A549 (cell line): ENCODE results near the gene RAD51B. TPM values are rescaled to one million over a fixed set of nuclear protein-coding genes. Genes with fewer than 3 reads are reported as not detected.
"Not testable (repeated sequence)": the region's sequence is repeated elsewhere in the genome, so short reads cannot be mapped to it uniquely, and the experiment has no call there.

Experiments
- ATAC-seq, 2 experiments: fragments of 200-7000 bp in 1 of 2; fragments of >200 bp in 1 of 2; cut with Nextera tagmentation in 1 of 2; cut with Tn5 transposase in 1 of 2; 3 replicates each; pipeline versions ENCODE4 v1.8.0 to v1.9.1; 2018 to 2020; ENCODE audit warnings: mild to moderate bottlenecking in 1 of 2, moderate library complexity in 1 of 2
- CTCF ChIA-PET: fragments of 300-600 bp; sonication (Branson Sonifier 250); formaldehyde crosslinking; extraction: SDS; loops from one replicate; lab custom pipeline; 2021; ENCODE audit warnings: antibody characterized with exemption, inconsistent platforms; lab: Yijun Ruan, JAX
- POLR2A ChIA-PET: fragments of 350-600 bp; formaldehyde crosslinking; extraction: SDS; loops from one replicate; lab custom pipeline; 2021; ENCODE audit warnings: antibody characterized with exemption, inconsistent platforms; lab: Yijun Ruan, JAX
- DNase-seq, 2 experiments: peaks; one replicate each; pipeline versions ENCODE4 v3.0.0 to v3.0.0-alpha.2; 2011 to 2016; ENCODE audit warnings: low read depth in 1 of 2, low spot score in 1 of 2
- FAIRE-seq: peaks from 2 replicates; lab custom pipeline; 2011; peaks lifted over from hg19 to GRCh38; lab: Jason Lieb, UNC
- H3K27ac ChIP-seq, 2 experiments: fragments of >200 bp; sonication (Bioruptor Twin); formaldehyde crosslinking; 3 replicates each; pipeline ENCODE4 v1.5.1; 2016 to 2017
- H3K4me1 ChIP-seq: fragments of >200 bp; sonication (Bioruptor Twin); formaldehyde crosslinking; 3 replicates; pipeline ENCODE4 v1.6.1; 2016
- H3K4me2 ChIP-seq: fragments of >200 bp; sonication (Bioruptor Twin); formaldehyde crosslinking; 3 replicates; pipeline ENCODE4 v1.6.1; 2016
- H3K4me3 ChIP-seq: fragments of >200 bp; sonication (Bioruptor Twin); formaldehyde crosslinking; 3 replicates; pipeline ENCODE4 v1.5.1; 2016
- H3K9me3 ChIP-seq: fragments of >200 bp; sonication (Bioruptor Twin); formaldehyde crosslinking; 3 replicates; pipeline ENCODE4 v1.6.1; 2016
- ATOH8 ChIP-seq: fragments of 250-450 bp; sonication (Bioruptor Pico); IDR thresholded peaks from 2 replicates; pipeline ENCODE4 v1.5.0; 2020; ENCODE audit warnings: low read depth, mild to moderate bottlenecking, moderate library complexity
- CBX8 ChIP-seq: fragments of 200-600 bp; sonication (generic); IDR thresholded peaks from 2 replicates; pipeline ENCODE4 v1.6.1; 2016
- CHD2 ChIP-seq: fragments of 150-350 bp; IDR thresholded peaks from 2 replicates; pipeline ENCODE4 v1.6.1; 2014; ENCODE audit warnings: low read length; ENCODE audit not compliant: partially characterized antibody
- CHD4 ChIP-seq: fragments of 200-600 bp; sonication (generic); IDR thresholded peaks from 2 replicates; pipeline ENCODE4 v1.6.1; 2016; ENCODE audit warnings: antibody characterized with exemption, mild to moderate bottlenecking, borderline replicate concordance
- CTCF ChIP-seq: fragments of >200 bp; sonication (Bioruptor Twin); formaldehyde crosslinking; IDR thresholded peaks from 3 replicates; pipeline ENCODE4 v1.5.1; 2016
- EHF ChIP-seq: fragments of 250-450 bp; sonication (Bioruptor Pico); IDR thresholded peaks from 2 replicates; pipeline ENCODE4 v1.5.0; 2020; ENCODE audit warnings: mild to moderate bottlenecking
- FOXS1 ChIP-seq: fragments of 250-450 bp; sonication (Bioruptor Pico); IDR thresholded peaks from 2 replicates; pipeline ENCODE4 v1.5.0; 2020; ENCODE audit warnings: mild to moderate bottlenecking, moderate library complexity
- HDAC2 ChIP-seq: fragments of 200-600 bp; sonication (generic); IDR thresholded peaks from 2 replicates; pipeline ENCODE4 v1.6.1; 2016
- HOXB13 ChIP-seq: fragments of 250-450 bp; sonication (Bioruptor Pico); IDR thresholded peaks from 2 replicates; pipeline ENCODE4 v1.5.0; 2020; ENCODE audit warnings: low read depth, mild to moderate bottlenecking, moderate library complexity
- HOXB5 ChIP-seq: fragments of 250-450 bp; sonication (Bioruptor Pico); IDR thresholded peaks from 2 replicates; pipeline ENCODE4 v1.5.0; 2020; ENCODE audit warnings: mild to moderate bottlenecking, moderate library complexity
- JUN ChIP-seq, 2 experiments: fragments of >200 bp; sonication (Bioruptor Twin); formaldehyde crosslinking; IDR thresholded peaks; 2 replicates in 1 of 2; 3 replicates in 1 of 2; pipeline ENCODE4 v1.6.1; 2016 to 2017
- KDM1A ChIP-seq: fragments of 200-600 bp; sonication (generic); IDR thresholded peaks from 2 replicates; pipeline ENCODE4 v1.6.1; 2016; ENCODE audit warnings: low read depth, mild to moderate bottlenecking
- KDM5A ChIP-seq: fragments of 200-600 bp; sonication (generic); IDR thresholded peaks from 2 replicates; pipeline ENCODE4 v1.6.1; 2016; ENCODE audit warnings: antibody characterized with exemption, mild to moderate bottlenecking
- MAFK ChIP-seq: fragments of 450-650 bp; IDR thresholded peaks from 2 replicates; pipeline ENCODE4 v1.6.1; 2014; ENCODE audit not compliant: partially characterized antibody
- MAX ChIP-seq: IDR thresholded peaks from 2 replicates; pipeline ENCODE4 v1.6.1; 2012
- MYC ChIP-seq: IDR thresholded peaks from 2 replicates; pipeline ENCODE4 v1.6.1; 2012; ENCODE audit warnings: mild to moderate bottlenecking, inconsistent platforms, low read length, improper control_type of control experiment, borderline replicate concordance
- NPAS2 ChIP-seq: fragments of 250-450 bp; sonication (Bioruptor Pico); IDR thresholded peaks from 2 replicates; pipeline ENCODE4 v1.8.0; 2022; ENCODE audit warnings: mild to moderate bottlenecking, moderate library complexity, borderline replicate concordance
- PBX3 ChIP-seq: IDR thresholded peaks from 2 replicates; pipeline ENCODE4 v1.6.1; 2012
- RCOR1 ChIP-seq: fragments of 150-350 bp; IDR thresholded peaks from 2 replicates; pipeline ENCODE4 v1.6.1; 2014; ENCODE audit warnings: antibody characterized with exemption, low read length, low read depth
- REST ChIP-seq: fragments of 200-600 bp; sonication (generic); IDR thresholded peaks from 2 replicates; pipeline ENCODE4 v1.6.1; 2016; ENCODE audit warnings: antibody characterized with exemption, mild to moderate bottlenecking, moderate library complexity
- RNF2 ChIP-seq: fragments of 200-600 bp; sonication (generic); IDR thresholded peaks from 2 replicates; pipeline ENCODE4 v1.6.1; 2016; ENCODE audit warnings: low read depth, mild to moderate bottlenecking, antibody characterized with exemption, moderate library complexity, borderline replicate concordance
- SREBF2 ChIP-seq: fragments of 450-650 bp; IDR thresholded peaks from 2 replicates; pipeline ENCODE4 v1.6.1; 2014; ENCODE audit warnings: mild to moderate bottlenecking, moderate library complexity
- TP53 ChIP-seq: fragments of 250-450 bp; sonication (Bioruptor Pico); IDR thresholded peaks from 2 replicates; pipeline ENCODE4 v1.5.0; 2021; ENCODE audit warnings: mild to moderate bottlenecking, moderate library complexity
- WGBS: methylation state at CpG from one replicate; pipeline ENCODE4 v1.1.6; 2017; ENCODE audit errors: missing lambda C conversion rate; 5-methylcytosine and 5-hydroxymethylcytosine counted together
- polyA plus RNA-seq, 4 experiments: library from polyadenylated mRNA; depleted of rRNA in 3 of 4; stranded (reverse); fragments of >200 nt; fragmentation: RNase III in 1 of 4; extraction: RNeasy Plus Mini Kit Qiagen cat#74134 plus additional on column Dnase treatment in 1 of 4; gene quantifications; 2 replicates in 3 of 4; 3 replicates in 1 of 4; pipeline ENCODE4 v1.2.3, GENCODE V29; 2011 to 2017

RAD51B gene
- polyA plus RNA-seq, 2 of the 4 experiments (the other 2 are of a cell fraction), result 7.2 to 10.8 TPM

- DNase-seq (no peak), ATAC-seq (no peak), FAIRE-seq (no peak)
- H3K4me2 ChIP-seq, result no peak overlapping the region
- CTCF ChIA-PET, result interaction anchor here (1.2 to 1.6 kb wide), 2 partner anchors 10 to 12 kb away, joined by 4 to 7 read pairs; no protein-coding TSS in a partner anchor
- 73% methylated on average over 1 of the region's 1 CpG for WGBS
- POLR2A ChIA-PET, result no interaction called here
- no peak for TF ChIP-seq ATOH8
- no peak for TF ChIP-seq TP53
- TF ChIP-seq PBX3, result no peak
- no peak for TF ChIP-seq SREBF2
- TF ChIP-seq HDAC2, result no peak
- TF ChIP-seq CHD2, result no peak
- TF ChIP-seq MAX, result no peak
- no peak for TF ChIP-seq KDM1A
- no peak for TF ChIP-seq KDM5A
- no peak for TF ChIP-seq RNF2
- no peak for TF ChIP-seq HOXB13 (CRISPR knock-in tag)
- TF ChIP-seq, all 56 proteins: peak for 0
- Histone ChIP-seq H3K9me3 (peaks cover 26% of the 10 kb centered on the region; the same call in 2 of the 3 replicates), H3K4me1 (no peaks in the 10 kb centered on the region), H3K27ac (no peak overlapping the region), H3K4me3 (no peak overlapping the region)
These were observed 208.5 kb downstream of the RAD51B start for GRCh38 chr14:68028075-68028474.

- FAIRE-seq, H3K4me3 ChIP-seq, H3K4me2 ChIP-seq, ATAC-seq, H3K27ac ChIP-seq, DNase-seq, H3K4me1 ChIP-seq, POLR2A ChIA-PET: not testable (repeated sequence)
- CTCF ChIA-PET, result interaction anchor here (1.2 kb wide), 1 partner anchor 20 kb away, joined by 3 read pairs; no protein-coding TSS in a partner anchor
- peaks cover 22% of the 10 kb centered on the region; the same call in 2 of the 3 replicates for H3K9me3 ChIP-seq
- WGBS, result 70% methylated on average over 1 of the region's 1 CpG
These were observed 211.4 kb downstream of the RAD51B start for GRCh38 chr14:68031011-68031410.

GRCh38 chr14:68032154-68032553 lies 212.6 kb downstream of the RAD51B start:
- no peak overlapping the region for H3K27ac ChIP-seq
- 98% methylated on average over 1 of the region's 1 CpG for WGBS
- DNase-seq, result no peak
- TF ChIP-seq RCOR1, result no peak
- TF ChIP-seq REST, result no peak
- TF ChIP-seq TP53, result no peak
- no peak for TF ChIP-seq PBX3
- TF ChIP-seq CHD4, result no peak
- no peak for TF ChIP-seq HOXB5 (CRISPR knock-in tag)
- no peak for TF ChIP-seq CBX8
- TF ChIP-seq MYC, result no peak
- no peak for TF ChIP-seq KDM5A
- no peak for TF ChIP-seq FOXS1 (CRISPR knock-in tag)
- TF ChIP-seq EHF (CRISPR knock-in tag), result no peak
- no peak for TF ChIP-seq NPAS2 (CRISPR knock-in tag)
- no peak for TF ChIP-seq JUN (IDR thresholded peaks at IDR 0.05)
- no peak for TF ChIP-seq MAFK
- TF ChIP-seq CTCF, result no peak
- TF ChIP-seq, all 56 proteins: peak for 0
- CTCF ChIA-PET, result interaction anchor here (0.5 kb wide), 1 partner anchor 49 kb away, joined by 3 read pairs; no protein-coding TSS in a partner anchor
- no peak for FAIRE-seq
- peaks cover 22% of the 10 kb centered on the region; the same call in 2 of the 3 replicates for H3K9me3 ChIP-seq
- H3K4me2 ChIP-seq, result no peak overlapping the region
- no peak for ATAC-seq
- no peak overlapping the region for H3K4me3 ChIP-seq
- no peaks in the 10 kb centered on the region for H3K4me1 ChIP-seq
- POLR2A ChIA-PET, result no interaction called here
